ENCODE data around the gene RIPOR2. TPM values are rescaled to one million over a fixed set of nuclear protein-coding genes. Genes with fewer than 3 reads are reported as not detected.
A peak's percentile ranks its signal among the peaks of the same experiment; 100 is the strongest.
"Not testable (repeated sequence)": the region's sequence is repeated elsewhere in the genome, so short reads cannot be mapped to it uniquely, and the experiment has no call there.

Gene RIPOR2
- polyA plus RNA-seq, 1 donor, result 8.8 TPM

DNA sequence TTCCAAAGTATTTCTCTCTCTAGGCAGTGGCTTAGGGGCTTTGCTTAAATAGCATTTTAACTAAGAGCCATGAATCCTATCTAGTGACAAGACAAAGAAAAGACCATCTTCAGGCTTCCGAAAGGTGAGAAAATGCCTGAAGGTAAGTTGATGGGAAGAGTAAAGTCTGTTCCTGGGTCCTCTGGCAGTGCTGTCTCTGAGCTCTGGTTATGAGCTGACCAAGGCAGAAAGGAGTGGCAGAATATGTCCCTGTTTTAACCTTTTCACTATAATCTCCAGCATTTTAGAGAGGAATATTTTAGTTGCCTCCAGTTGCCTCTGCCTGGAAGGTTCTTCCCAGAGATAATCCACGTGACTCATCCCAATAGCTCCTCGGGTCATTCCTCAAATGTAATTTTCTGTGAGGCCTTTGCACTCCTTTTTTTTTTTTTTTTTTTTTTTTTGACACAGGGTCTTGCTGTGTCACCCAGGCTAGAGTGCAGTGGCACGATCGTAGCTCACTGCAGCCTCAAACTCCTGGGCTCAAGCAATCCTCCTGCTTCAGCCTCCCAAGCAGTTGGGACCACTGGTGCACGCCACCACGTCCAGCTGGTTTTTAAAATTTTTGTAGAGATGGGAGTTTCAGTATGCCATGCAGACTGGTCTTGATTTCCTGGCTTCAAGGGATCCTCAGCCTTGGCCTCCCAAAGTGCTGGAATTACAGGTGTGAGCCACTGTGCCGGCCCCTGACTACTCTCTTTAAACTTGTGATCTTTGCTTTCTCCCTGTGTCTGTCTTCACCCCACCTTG lies 133.3 kb downstream of the RIPOR2 start:
- DNase-seq, result no peak

DNA sequence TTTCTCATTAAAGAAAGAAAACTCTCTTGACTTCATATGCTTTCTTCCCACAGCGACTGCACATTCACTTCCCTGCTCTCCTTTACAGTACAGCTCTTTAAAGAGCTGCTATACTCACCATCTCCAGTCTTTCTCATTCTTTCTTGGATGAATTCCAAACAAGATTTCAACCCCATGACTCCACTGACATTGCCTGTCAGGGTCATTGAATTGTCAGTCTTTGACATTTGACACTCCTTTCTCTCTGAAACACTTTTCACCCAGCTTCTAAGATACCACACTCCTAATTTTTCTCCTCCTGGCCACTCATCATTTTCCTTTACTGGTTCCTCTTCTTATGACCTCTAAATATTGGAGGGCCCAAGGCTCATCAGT lies 136.2 kb downstream of the RIPOR2 start:
- no peak for DNase-seq

DNA sequence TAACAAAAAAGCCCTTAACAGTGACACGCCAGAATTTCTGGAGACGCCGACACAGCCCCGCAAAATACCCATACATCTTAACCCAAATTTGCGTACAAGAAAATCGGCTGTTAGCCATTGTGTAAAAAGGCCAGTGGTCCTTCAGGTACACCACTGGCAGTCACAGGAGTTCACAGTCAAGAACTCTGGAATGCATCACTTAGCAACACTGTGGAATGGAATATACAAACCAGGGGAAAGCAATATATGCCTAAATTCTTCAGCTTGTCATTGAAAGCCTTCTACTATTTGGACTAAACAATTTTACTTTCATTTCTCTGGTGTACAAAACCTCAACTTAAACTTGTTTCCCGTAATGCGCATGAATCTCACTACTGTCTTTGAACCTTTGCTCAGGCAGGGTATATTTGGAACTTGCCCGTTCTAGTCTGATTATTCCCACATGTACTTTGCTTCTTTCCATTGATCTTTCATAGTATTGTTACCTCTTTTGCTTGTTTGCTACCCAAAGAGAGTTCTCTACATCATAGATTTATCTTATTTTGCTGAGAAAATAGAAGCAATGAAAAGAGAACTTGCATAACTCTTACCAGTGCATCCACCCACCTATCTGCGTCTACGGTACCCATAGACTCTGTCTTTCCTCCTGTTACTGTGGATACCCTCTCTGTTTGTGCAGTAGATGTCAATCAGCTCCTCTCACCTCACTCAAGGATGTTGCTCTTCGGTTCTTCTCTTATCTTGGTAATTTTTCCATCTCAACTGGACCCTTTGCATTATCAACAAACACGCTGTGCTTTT lies 136.8 kb downstream of the RIPOR2 start, which contains the start of gene ARMH2:
TSS of gene ARMH2 (minus strand) at position 178 of the 801 bp plus-strand sequence. CDS start at position 118, 60 bp downstream.
- no peak for DNase-seq

DNA sequence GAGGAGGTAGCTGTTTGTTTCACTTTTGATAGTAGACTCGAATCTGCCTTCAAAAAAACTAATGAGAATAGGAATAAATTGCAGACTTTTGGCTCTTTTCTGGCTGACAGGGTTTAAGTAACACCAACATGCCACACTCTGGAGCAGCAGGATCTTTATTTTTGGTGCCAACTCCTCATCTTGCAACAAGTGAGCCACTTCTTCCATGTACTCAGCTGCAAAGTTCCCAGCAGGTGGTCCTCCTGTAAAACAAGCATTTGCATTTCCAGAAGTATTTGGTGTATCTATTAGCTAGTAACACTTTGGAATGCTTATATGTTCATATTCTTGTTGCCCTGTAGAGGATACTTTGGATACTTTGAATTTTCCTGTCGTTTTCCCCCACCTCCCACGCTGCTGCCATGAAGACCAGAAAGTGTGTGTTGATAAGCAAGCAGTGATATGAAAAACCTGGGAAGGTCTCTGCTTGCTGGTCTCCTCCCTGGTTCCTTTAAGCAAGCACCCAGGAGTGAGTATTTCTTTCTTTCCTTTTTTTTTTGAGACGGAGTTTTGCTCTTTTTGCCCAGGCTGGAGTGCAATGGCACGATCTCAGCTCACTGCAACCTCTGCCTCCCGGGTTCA lies 138.1 kb downstream of the RIPOR2 start:
- no peak for DNase-seq

DNA sequence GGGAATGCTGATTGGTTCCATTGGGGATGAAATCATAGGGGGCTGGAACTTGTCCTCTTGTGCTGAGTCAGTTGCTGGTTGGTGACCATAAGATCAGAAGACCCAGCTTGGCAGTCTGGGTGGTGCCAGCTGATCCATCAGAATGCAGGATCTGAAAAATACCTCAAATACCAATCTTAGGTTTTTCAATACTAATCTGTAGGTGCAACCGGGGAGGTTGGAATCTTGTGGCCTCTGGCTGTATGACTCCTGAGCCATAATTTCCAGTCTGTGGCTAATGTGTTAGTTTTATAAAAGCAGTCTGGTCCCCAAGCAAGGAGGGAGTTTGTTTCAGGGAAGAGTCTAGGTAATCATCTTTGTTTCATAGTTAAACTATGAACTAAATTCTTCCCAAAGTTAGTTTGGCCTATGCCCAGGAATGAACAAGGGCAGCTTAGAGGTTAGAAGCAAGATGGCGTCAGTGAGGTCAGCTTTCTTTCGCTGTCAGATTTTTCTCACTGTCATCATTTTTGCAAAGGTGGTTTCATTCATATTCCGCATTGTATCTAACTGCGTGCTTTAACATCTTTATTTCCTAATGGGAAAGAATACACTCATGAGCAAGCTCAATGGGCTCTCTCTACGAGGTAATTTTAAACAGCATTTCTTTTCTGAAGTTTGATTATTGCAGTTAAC lies 139.0 kb downstream of the RIPOR2 start:
- DNase-seq, result no peak

DNA sequence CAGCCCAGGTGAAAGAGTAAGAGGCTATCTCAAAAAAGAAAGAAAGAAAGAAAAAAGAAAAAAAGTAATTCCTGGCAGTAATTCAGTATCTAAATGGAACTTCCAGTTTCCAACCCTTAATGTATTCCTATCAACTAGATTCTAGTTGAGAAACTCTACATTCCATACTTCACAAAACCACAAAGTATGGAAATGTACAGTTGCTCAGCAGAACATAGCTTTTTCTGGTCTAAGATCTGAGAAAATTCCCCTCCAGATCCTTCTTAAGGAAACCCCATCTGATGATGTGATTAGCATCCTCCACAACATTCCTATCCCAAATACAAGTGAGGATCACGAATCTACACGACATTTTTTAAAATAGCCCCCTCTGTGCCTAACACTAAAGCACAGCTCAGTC lies 140.7 kb downstream of the RIPOR2 start:
- no peak for DNase-seq

DNA sequence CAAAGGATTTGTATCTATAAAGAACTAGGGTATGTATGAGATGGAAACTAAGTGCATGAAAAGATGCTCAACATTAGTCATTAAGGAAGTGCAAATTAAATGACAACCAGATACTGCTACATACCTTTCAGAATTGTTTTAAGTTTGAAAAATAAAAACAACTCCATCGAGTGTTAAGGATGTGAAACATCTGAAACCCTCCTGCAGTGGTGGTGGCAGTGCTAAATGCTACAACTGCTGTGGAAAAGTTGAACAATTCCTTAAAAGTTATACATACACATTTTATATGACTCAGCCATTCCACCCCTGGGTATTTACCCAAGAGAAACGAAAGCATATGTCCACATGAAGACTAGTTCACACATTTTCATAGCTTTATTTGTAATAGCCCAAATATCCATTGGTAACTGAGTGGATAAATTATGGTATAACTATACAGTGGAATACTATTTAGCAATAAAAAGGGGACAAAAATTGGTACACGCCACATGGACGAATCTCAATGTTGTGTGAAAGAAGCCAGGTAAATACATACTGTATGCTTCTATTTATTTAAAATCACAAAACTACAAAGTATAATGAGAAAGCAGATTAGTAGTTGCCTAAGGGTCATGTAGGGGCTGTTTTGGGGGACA lies 147.6 kb downstream of the RIPOR2 start:
- no peak for DNase-seq

DNA sequence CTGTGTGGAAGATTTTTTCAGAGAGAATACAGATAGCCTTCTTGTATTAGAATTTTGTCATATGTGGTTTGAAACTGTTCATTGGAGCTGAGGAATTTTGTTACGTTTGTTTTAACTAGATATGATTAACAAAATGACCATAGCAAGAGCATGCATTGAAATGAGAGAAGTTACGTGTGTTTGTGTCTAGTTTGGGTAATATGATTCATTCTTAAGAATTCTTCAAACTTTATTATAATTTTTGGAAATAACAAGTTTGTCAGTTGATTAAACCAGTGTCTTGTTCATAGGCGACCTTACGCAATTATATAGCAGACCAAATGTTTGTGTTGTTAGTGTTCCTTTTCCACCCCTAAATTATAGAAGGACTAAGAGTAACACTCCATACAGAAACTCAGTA lies 155.6 kb downstream of the RIPOR2 start:
- DNase-seq, result no peak

DNA sequence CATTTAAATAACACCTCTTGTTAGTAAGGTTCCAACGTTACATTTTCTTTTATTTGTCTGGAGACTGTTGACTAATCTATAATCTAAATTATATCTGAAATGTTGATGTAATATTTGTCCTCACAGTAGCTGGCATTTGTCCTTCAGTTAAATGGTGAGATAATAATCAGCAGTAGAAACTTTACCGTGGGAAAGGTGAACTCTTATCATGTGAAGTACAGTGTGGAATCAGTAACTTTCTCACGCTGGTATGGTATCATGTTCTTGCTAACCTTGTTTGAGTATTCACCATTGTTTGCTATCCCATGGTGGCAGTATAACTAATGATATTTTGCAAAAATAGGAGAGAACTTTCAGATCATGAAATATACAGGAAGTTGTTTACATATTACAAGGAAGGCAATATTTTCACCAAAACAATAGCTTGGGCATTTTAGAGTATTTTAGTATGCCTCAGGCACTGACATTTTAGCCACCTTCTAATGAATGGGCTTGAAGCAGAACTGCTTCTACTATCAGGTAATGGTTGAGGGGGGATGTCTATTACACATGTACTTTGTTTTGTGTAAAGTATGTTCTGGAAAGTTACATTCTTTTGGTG lies 156.2 kb downstream of the RIPOR2 start:
- no peak for DNase-seq

DNA sequence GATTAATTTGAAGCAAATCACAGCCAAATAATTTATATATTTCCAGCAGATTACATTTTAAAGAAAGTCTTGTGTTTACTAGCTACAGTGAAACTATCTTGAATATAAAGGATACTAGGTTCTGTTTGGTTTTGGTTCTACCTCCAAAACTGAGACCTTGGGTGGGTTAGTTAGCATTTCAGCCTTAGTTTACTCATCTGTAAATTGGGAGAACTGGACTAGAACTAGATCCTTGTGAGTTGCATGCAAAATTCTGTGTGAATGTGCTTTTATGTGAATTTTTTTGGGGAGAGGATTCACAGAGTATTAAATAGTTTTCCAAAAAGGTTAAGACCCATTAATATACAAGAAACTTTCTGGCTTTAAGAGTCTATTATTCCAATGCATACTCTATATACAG lies 156.9 kb downstream of the RIPOR2 start:
- no peak for DNase-seq

DNA sequence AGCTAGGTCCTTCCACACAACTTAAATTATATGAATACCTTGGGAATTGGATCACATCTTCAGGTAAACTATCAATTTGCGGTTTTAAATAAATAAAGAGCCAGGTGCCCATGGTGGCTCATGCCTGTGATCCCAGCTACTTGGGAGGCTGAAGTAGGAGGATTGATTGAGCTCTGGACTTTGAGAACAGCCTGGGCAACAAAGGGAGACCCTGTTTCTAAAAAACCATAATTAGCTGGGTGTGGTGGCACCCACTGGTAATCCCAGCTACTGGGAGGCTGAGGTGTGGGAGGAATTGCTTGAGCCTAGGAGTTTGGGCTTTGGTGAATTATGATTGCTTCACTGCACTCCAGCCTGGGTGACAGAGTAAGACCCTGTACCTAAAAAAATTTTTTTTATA lies 157.6 kb downstream of the RIPOR2 start:
- no peak for DNase-seq

DNA sequence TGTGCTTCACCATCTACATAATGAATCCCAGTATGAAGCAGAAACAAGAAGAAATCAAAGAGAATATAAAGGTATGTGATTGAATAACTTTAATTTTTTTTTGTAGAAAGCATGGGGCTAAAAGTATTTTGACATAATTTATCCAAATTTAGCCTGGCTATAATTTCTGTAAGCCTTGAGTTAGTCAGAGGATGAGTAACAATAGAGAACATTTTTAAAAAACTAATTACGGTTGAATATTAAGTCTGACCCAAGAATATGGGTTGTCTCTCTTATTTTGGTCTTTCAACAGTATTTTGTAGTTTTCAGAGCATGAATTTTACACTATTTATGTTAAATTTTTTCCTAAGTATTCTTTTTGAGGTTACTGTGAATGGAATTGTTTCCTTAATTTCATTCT lies 158.5 kb downstream of the RIPOR2 start:
- DNase-seq, result no peak

DNA sequence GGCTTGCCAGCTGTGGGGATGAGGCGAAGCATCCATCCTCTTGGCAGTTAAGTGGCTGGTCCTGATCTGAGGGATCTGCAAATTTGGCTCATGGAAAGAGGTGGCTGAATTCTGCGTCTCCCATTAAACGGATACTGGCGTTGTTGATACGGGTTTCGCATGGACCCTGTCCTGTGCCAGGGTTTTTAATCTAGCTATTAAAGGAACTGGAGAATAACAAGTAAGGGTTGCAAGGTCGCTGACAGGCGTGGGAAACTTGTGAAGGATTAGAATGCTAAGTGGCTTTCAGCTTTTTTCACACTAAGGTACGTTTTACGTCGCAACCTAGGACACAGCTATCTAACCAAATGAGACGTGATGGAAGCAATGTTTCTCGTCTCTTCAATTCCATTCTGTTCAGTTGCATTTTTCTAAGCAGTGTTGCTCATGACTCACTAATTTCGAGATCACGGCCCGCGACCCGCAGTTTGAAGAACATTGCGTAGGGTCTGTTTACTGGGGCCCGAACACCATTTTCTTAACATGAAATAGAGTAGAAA lies 160.2 kb downstream of the RIPOR2 start:
- peak; percentile 27 for DNase-seq

DNA sequence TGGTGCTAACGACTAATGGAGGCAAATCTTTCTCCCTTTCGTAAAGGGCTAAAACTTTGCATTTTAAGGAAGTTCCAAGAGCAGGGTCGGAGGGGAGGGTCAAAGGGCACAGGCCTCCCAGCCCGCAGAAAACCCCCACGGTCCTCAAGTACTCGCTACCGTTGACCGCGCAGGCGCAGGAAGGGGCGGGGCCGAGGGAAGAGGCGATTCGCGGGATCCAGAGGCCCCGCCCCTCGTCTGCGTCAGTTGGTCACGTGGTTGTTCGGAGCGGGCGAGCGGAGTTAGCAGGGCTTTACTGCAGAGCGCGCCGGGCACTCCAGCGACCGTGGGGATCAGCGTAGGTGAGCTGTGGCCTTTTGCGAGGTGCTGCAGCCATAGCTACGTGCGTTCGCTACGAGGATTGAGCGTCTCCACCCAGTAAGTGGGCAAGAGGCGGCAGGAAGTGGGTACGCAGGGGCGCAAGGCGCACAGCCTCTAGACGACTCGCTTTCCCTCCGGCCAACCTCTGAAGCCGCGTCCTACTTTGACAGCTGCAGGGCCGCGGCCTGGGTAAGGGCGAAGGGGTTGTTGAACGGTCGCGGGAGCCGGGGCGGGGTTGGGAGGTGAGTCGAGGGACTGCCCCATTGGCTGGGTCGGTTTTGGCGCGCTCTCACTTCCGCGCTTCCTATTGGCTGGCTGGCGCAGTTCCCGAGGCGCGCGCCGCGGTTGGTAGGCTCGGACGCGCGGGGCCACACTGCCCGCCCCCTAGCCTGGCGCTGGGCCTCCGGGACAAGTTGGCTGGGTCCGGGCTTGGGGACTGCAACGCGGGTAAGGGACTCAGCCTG lies 160.9 kb downstream of the RIPOR2 start, which contains the start of gene GMNN:
TSS of gene GMNN (plus strand) at position 242 of the 824 bp plus-strand sequence. CDS start 2,310 bp downstream, outside the sequence.
- DNase-seq, result peak; percentile 97

DNA sequence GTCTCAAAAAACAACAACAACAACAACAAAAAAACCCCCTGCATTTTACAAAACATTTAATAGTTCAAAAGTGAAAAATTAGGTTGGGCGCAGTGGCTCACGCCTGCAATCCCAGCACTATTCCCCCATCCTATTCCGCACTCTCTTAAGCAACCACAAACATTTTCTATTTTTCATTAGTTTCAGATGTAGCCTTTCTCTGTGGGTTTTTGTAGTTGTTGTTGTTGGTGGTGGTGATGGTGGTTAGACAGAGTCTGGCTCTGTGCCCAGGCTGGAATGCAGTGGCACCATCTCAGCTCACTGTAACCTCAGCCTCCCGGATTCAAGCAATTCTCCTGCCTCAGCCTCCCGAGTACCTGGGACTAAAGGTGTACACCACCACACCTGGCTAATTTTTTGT lies 167.4 kb downstream of the RIPOR2 start:
- DNase-seq, result no peak

DNA sequence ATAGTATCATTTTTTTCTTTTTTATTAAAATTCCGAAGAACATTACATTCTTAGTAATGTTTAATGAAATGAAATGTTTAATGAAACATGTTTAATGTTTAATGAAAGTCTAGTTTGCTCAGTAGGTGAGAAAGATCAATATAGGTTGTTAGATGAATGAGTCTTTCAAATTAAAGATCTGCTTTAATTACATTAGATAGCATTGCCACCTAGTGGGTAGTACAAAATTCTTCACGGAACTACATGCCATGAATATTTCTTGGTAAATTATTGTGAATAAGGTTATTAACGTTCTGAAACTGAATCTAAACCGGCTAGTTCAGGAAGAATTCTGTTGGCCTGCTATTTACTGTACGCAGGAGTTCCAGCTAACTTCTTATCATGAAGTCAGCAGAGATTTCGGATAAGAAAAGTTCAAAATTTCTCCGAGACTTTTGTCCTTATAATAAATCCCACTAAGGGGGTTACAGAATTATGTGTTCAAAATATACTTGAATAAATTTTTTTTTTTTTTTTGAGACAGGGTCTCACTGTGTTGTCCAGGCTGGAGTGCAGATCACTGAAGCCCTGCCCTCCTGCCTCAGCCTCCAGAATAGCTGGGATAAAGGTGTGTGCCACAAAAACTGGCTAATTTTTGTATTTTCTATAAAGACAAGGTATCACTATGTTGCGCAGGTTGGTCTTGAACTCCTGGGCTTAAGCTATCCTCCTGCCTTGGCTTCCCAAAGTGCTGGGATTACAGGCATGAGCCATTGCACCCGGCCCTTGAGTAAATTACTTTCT lies 168.9 kb downstream of the RIPOR2 start:
- DNase-seq, result no peak

DNA sequence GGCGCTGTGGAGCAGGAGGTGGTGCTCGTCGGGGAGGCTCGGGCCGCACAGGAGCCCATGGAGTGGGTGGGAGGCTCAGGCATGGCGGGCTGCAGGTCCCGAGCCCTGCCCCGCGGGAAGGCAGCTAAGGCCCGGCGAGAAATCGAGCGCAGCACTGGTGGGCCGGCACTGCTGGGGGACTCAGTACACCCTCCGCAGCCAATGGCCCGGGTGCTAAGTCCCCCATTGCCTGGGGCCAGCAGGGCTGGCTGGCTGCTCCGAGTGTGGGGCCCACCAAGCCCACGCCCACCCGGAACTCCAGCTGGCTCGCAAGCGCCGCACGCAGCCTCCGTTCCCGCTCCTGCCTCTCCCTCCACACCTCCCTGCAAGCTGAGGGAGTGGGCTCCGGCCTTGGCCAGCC lies 169.8 kb downstream of the RIPOR2 start:
- not testable (repeated sequence) for DNase-seq

DNA sequence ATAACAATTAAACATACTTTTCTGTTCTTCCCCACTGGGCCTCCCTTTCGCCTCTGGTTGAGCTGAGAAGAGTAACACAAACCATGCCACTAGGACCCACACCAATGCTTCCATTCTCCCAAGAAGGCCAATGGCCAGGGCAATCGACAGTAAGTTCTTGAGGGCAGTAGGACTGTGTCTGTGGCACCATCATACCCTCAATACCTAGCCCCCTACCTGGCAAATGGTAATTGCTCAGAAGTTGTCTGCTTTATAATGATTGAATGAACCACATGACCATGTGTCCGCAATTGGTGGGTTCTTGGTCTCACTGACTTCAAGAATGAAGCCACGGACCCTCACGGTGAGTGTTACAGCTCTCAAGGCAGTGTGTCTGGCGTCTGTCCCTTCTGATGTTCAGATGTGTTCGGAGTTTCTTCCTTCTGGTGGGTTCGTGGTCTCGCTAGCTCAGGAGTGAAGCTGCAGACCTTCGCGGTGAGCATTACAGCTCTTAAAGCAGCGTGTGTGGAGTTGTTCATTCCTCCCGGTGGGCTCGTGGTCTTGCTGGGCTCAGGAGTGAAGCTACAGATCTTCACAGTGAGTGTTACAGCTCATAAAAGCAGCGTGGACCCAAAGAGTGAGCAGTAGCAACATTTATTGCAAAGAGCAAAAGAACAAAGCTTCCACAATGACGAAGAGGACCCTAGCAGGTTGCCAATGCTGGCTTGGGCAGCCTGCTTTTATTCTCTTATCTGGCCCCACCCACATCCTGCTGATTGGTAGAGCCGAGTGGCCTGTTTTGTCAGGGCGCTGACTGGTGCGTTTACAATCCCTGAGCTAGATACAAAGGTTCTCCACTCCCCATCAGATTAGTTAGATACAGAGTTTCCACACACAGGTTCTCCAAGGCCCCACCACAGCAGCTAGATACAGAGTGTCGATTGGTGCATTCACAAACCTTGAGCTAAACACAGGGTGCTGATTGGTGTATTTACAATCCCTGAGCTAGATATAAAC lies 170.6 kb downstream of the RIPOR2 start:
- DNase-seq, result not testable (repeated sequence)

Measured in left kidney (tissue), 2 donors.